ENCODE measurements around the gene NUDCD3.

DNA sequence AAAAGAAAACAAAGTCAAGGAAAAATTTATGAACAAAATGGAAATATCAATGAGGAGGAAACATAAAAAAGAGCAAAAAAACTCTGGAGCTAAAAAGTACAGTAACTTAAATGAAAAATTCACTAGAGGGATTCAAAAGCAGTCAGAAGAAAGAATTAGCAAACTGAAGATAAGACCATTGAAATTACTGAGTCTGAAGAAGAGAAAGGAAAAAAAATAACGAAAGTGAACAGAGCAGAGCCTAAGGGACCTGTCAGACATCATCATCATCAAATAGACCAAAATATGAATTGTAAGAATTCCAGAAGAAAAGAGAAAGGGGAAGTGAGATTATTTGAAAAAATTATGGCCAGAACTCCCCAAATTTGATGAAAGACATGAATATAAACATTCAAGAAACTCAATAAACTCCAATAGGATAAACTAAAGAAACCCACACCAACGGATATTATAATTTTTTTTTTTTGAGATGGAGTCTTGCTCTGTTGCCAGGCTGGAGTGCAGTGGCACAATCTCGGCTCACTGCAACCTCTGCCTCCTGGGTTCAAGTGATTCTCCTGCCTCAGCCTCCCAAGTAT lies 34.4 kb upstream of the NUDCD3 start:
- TF ChIP-seq, protein P1, sequence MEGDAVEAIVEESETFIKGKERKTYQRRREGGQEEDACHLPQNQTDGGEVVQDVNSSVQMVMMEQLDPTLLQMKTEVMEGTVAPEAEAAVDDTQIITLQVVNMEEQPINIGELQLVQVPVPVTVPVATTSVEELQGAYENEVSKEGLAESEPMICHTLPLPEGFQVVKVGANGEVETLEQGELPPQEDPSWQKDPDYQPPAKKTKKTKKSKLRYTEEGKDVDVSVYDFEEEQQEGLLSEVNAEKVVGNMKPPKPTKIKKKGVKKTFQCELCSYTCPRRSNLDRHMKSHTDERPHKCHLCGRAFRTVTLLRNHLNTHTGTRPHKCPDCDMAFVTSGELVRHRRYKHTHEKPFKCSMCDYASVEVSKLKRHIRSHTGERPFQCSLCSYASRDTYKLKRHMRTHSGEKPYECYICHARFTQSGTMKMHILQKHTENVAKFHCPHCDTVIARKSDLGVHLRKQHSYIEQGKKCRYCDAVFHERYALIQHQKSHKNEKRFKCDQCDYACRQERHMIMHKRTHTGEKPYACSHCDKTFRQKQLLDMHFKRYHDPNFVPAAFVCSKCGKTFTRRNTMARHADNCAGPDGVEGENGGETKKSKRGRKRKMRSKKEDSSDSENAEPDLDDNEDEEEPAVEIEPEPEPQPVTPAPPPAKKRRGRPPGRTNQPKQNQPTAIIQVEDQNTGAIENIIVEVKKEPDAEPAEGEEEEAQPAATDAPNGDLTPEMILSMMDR (IDR thresholded peaks at IDR 0.05; ENCODE audit: low read length): no peak
- no peak for TF ChIP-seq EZH2 (optimal IDR thresholded peaks at IDR 0.05; ENCODE audit: low read depth, low read length)
- no peak for TF ChIP-seq EZH2phosphoT487 (IDR thresholded peaks at IDR 0.05; ENCODE audit: low read length)

Data from MM.1S (cell line).